HUES48 (cell line): ENCODE data around the gene FOXB1.
A peak's percentile ranks its signal among the peaks of the same experiment; 100 is the strongest.

Experiments used
- H3K27ac ChIP-seq: one replicate; pipeline ENCODE4 v1.7.0; 2013; ENCODE audit warnings: low read depth, low read length, inconsistent platforms
- H3K27me3 ChIP-seq: 2 replicates; pipeline ENCODE4 v1.6.1; 2013; ENCODE audit warnings: mild to moderate bottlenecking, low read length; ENCODE audit not compliant: control insufficient read depth, insufficient read depth
- H3K36me3 ChIP-seq: 2 replicates; pipeline ENCODE4 v1.6.1; 2013; ENCODE audit warnings: low read length; ENCODE audit not compliant: control insufficient read depth, insufficient read depth
- H3K4me1 ChIP-seq: 2 replicates; pipeline ENCODE4 v1.6.1; 2013; ENCODE audit warnings: mild to moderate bottlenecking, low read length; ENCODE audit not compliant: control insufficient read depth, insufficient read depth
- H3K4me3 ChIP-seq: 2 replicates; pipeline ENCODE4 v1.5.1; 2013; ENCODE audit warnings: mild to moderate bottlenecking, low read depth, low read length
- H3K9ac ChIP-seq: 2 replicates; pipeline ENCODE4 v1.6.1; 2013; ENCODE audit warnings: mild to moderate bottlenecking, low read depth, low read length, moderate library complexity
- H3K9me3 ChIP-seq: 2 replicates; pipeline ENCODE4 v1.6.1; 2013; ENCODE audit warnings: low read length; ENCODE audit not compliant: control insufficient read depth, insufficient read depth

FOXB1 gene

DNA sequence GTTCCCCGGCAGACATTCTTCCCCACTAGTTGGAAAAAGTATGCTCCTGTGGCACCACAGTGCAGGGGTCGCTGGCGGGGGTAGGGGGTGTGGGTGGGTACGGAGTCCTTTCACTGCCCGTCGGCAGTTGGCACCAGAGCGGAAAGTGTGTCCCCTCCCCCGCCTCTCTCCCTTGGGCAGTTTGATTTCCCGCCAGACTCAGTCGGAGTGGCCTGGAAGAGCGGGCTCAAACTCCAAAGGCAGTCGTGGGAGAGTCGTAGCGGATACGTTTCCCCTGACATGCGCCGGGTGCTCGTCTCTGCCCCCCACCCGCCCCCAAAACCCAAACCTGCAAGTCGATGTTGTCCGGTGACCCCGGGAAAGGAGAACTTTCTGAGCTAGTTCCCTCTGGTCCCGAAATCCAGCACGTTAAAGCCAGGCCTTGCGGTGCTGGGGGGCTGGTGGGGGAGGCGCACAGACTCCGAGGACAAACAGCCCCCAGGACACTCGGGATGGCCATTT is 4.4 kb upstream of the FOXB1 start:
- H3K27ac ChIP-seq = peak overlapping the region; percentile 91
- H3K27me3 ChIP-seq = peaks cover 63% of the 10 kb centered on the region
- H3K9me3 ChIP-seq = no peaks in the 10 kb centered on the region
- H3K4me3 ChIP-seq = peak overlapping the region; percentile 68
- H3K4me1 ChIP-seq = peaks cover 50% of the 10 kb centered on the region
- peak overlapping the region; percentile 15 for H3K9ac ChIP-seq
- H3K36me3 ChIP-seq = no peaks in the 10 kb centered on the region

DNA sequence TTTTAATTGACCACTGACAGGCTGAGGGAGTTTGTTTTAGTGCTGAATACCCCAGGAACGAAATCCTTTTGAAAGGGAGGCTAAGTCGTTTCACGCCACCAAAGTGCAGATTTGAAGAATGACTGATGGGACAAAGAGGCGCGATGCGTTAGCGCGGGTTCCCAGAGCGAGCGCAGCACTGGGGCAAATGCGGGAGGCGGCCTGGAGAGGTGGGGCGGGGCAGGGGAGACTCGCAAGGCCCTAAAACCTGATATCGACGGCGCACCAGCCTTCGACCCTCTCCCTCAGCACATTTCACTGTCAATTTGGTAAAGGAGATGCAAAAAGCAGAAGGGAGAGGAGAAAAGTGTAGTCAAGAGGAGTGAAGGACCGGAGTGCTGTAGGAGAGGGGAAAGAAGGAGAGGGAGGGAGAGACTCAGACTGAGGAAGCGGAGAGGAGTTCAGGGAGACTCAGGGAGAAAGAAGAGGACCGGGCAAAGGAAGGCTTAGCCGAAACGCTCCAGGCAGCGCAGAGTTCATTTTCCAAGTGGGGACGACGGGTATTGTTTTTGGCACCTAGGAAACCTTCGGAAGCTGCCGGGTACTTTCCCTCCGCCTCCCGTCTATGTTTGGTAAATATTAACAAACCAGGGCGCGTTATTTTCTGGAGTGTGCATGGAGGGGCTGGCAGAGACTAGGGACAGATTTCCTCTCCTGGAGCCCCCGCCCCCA is 3.8 kb upstream of the FOXB1 start:
- Histone ChIP-seq H3K27me3 (peaks cover 66% of the 10 kb centered on the region), H3K4me3 (peak overlapping the region; percentile 68), H3K36me3 (no peaks in the 10 kb centered on the region), H3K9ac (peak overlapping the region; percentile 15), H3K9me3 (no peaks in the 10 kb centered on the region), H3K27ac (peak overlapping the region; percentile 91), H3K4me1 (peaks cover 50% of the 10 kb centered on the region)

DNA sequence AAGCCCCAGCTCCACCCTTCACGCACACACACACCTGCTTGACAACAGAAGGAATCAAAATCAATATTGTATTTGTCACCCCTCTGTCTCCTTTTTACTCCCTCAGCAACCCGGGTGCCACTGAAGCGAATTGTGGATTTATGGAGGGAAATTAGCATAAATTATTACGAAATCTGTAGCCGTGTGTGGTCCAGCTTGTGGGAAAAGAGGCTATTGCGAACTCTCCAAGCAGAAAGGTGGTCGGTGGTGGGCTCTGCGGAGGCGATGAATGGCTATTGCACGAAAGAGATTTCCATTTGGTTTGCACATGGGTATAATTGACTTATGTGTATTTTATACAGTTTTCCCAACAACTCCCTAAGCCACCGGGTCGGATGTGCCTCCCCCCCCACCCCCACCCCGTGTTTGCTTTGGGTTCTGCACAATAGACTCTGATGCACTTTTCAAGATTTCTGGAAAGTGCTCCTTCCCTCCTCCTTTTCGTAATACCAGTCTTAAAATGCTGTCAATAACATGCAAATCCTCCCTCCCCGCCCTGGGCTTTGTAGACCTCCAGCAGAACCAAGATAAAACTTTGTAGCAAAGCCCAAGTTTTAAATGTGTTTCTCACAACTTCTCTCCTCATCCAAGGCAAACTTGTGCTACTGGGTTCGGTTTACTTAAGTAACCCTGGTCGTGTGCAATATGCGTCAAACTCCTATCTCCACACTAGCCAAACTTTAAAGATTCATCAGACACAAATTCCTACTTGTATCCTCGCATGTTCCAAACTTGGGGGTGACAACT is 3.1 kb upstream of the FOXB1 start:
- Histone ChIP-seq H3K27ac (peak overlapping the region; percentile 91), H3K9me3 (no peaks in the 10 kb centered on the region), H3K4me3 (peak overlapping the region; percentile 68), H3K9ac (no peak overlapping the region), H3K27me3 (peaks cover 74% of the 10 kb centered on the region), H3K36me3 (no peaks in the 10 kb centered on the region), H3K4me1 (peaks cover 45% of the 10 kb centered on the region)

DNA sequence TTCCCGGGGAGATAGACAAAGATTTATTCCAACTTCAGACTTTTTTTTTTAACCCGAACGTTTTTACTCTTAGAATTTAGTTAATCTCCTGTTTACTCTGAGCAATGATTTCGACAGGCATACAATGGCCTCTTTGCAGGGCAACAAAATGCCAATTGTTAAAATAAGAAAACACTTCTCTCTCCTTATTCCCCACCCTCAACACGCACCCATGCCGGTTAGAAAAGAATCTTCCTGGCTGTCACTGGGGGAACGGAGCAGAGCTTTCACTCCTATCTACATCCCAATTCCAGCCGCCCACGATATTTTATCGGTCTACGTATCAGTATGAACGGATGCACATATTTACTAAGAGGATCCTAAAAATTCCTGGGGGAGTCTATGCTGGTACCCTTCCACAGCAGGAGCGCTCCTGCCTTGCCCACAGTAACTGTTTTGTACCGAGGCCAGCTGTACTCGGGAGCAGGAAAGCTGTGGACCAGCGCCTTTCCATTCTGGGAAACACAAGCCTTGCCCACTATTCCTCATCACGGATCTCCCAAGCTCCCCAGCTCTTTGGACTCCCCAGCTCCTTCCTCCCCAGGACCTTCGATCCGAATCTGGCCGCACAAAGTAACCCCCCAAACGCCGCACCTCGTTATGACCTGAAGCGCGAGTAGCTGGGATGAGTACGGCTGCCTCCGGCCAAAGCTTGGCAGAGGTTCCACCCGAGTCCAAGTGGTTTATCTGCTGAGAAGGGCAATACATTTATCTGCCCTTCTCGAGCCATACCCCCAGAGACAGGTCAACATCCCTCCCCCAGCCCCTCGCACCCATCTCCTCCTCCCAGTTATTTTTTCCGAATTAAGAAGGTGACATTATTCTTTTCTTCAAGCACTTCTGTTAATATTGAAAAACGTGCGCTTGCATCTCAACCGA is 2.2 kb upstream of the FOXB1 start:
- H3K4me3 ChIP-seq = peak overlapping the region; percentile 68
- peaks cover 47% of the 10 kb centered on the region for H3K4me1 ChIP-seq
- H3K27me3 ChIP-seq = peaks cover 75% of the 10 kb centered on the region
- H3K27ac ChIP-seq = no peak overlapping the region
- no peaks in the 10 kb centered on the region for H3K36me3 ChIP-seq
- no peaks in the 10 kb centered on the region for H3K9me3 ChIP-seq
- H3K9ac ChIP-seq = no peak overlapping the region

DNA sequence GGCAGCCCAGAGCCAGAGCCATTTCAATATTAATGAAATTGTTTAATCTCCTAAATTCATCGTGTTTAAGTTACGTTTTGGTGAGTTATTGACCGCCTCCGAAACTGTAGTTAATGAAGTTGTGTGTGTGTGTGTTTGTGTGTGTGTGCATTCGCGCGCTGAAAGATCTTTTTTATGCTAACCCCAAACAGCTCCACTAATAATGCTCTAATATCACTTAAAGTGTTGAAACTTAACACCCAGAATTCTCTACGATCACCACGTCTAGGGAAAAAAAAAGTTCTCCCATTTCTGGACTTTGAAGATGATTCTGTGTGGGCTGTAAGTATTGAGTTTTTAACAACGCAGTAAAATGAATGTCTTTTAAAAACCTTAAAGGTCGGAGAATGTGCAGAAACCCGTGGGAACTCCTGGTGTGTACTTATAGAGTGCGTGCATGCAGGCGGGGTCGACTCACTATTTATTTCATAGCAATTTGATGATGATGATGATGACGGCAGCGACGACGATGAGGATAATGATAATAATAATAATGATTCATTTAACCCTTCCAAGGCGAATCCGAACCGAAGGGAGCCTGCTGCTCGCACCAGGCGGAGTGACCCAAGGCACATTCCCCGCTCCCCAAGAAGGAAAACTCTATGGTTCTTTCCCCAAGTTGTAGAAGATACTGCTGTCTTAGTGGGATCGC is 1.4 kb upstream of the FOXB1 start:
- peaks cover 52% of the 10 kb centered on the region for H3K4me1 ChIP-seq
- H3K4me3 ChIP-seq = peak overlapping the region; percentile 68
- no peak overlapping the region for H3K9ac ChIP-seq
- H3K27me3 ChIP-seq = peaks cover 76% of the 10 kb centered on the region
- no peak overlapping the region for H3K27ac ChIP-seq
- H3K9me3 ChIP-seq = no peaks in the 10 kb centered on the region
- H3K36me3 ChIP-seq = no peaks in the 10 kb centered on the region

DNA sequence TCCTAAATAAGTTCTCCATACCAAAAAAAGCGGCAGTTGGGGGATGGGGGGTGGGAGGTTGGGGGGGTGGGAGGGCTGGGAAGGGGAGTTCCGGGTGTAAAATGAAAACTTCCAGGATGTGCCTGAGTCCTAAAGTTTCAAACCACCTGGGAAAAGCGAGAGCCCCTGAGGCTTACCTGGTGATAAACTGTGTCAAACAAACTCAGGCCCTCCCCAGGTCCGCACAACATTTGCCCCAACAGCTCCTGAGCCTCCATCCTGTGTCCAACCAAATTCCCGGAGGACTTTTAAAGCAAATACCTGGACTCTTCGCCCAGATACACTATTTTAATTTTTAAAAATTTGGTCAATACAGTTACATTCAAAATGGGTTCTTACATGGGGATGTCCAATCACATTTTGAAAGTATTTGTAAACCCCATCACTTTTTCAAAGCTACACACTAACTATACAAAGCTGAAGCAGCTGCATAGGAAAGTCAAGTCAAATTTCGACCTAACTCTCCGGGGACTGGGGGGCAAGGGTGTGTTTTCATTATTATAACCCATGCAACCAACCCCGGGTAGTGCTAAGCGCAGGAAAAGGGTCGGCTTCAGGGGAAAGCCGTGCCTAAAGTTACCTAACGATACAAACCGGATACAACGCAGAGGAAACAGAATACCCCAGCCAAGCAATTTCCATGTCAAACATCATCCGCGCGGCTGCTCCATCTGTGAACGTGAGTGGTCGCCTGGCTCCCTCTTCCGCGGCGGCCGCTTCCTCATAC is 685 bp upstream of the FOXB1 start:
- Histone ChIP-seq H3K27ac (peak overlapping the region; percentile 7), H3K4me3 (peak overlapping the region; percentile 72), H3K4me1 (peaks cover 51% of the 10 kb centered on the region), H3K36me3 (no peaks in the 10 kb centered on the region), H3K9me3 (no peaks in the 10 kb centered on the region), H3K9ac (no peak overlapping the region), H3K27me3 (peaks cover 74% of the 10 kb centered on the region)

DNA sequence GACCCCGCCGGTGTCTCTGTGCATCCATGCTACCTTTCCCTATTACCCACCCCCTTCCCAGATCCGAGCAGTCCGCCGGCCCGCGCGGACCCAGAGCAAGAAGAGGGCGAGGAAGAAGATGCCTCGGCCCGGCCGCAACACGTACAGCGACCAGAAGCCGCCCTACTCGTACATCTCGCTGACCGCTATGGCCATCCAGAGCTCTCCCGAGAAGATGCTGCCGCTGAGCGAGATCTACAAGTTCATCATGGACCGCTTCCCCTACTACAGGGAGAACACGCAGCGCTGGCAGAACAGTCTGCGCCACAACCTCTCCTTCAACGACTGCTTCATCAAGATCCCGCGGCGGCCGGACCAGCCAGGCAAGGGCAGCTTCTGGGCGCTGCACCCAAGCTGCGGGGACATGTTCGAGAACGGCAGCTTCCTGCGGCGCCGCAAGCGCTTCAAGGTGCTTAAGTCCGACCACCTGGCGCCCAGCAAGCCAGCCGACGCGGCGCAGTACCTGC is 788 bp downstream of the FOXB1 start:
- Histone ChIP-seq H3K27me3 (peaks cover 63% of the 10 kb centered on the region), H3K4me1 (peaks cover 56% of the 10 kb centered on the region), H3K4me3 (peak overlapping the region; percentile 72), H3K9me3 (no peaks in the 10 kb centered on the region), H3K27ac (peak overlapping the region; percentile 25), H3K9ac (no peak overlapping the region), H3K36me3 (no peaks in the 10 kb centered on the region)

DNA sequence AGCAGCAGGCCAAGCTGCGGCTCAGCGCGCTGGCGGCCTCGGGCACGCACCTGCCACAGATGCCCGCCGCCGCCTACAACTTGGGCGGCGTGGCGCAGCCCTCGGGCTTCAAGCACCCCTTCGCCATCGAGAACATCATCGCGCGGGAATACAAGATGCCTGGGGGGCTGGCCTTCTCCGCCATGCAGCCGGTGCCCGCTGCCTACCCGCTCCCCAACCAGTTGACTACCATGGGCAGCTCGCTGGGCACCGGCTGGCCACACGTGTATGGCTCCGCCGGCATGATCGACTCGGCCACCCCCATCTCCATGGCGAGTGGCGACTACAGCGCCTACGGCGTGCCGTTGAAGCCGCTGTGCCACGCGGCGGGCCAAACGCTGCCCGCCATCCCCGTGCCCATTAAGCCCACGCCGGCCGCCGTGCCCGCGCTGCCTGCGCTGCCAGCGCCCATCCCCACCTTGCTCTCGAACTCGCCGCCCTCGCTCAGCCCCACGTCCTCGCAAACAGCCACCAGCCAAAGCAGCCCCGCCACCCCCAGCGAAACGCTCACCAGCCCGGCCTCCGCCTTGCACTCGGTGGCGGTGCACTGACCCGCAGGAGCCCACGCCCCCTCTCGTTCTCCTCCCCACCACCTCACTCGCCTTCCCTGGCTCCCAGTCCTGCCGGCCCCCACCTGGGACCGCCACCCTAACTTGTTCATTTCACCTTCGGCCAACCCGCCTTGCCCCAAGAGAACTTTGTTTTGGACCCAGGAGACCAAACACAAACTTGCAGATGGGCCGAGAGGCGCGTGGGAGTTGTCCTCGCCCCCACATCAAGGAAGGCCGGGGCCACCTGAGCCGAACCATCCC is 1.5 kb downstream of the FOXB1 start:
- Histone ChIP-seq H3K27me3 (peaks cover 57% of the 10 kb centered on the region), H3K36me3 (no peaks in the 10 kb centered on the region), H3K9me3 (no peaks in the 10 kb centered on the region), H3K4me3 (peak overlapping the region; percentile 72), H3K4me1 (peaks cover 60% of the 10 kb centered on the region), H3K9ac (no peak overlapping the region; the same call in 1 of the 2 replicates), H3K27ac (peak overlapping the region; percentile 84)

DNA sequence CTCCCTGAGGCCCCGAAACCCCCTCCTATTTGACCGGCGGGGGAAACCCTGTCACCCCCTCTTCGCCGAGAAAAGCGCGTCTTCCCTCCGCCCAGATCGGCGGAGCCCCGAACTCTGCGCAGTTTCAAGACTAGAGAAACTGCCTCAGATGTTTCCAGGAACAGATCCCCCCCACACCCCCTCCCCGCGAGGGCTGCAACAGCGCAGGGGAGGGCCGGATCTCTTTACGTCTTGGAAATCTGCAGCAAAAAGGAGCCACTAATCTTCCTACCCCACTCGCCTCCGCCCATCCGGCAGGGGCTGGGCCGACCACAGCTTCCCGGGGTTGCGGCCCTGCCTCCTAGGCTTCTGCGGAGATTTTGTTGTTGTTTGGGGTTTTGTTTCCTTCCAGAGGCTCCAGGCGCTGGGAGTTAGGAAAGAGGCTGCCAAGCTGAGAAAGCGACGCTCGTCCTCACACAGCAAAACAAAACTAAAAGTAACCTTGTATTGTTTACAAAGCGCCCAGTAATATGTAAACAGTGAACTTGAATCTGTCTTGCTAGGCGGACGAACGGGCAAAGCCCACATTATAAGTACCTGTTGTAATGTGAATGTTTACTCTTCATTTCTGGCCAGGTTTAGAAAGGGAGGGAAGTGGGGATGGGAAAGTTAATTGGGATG is 2.2 kb downstream of the FOXB1 start:
- Histone ChIP-seq H3K27me3 (peaks cover 50% of the 10 kb centered on the region), H3K36me3 (no peaks in the 10 kb centered on the region)

More for the DNA sequence above, 2.2 kb downstream of the FOXB1 start:
- H3K9me3 ChIP-seq = no peaks in the 10 kb centered on the region
- peak overlapping the region; percentile 72 for H3K4me3 ChIP-seq
- no peak overlapping the region for H3K9ac ChIP-seq
- peak overlapping the region; percentile 84 for H3K27ac ChIP-seq
- peaks cover 62% of the 10 kb centered on the region for H3K4me1 ChIP-seq
